HepG2 (cell line): Measurements from ENCODE around the gene ESRP2. TPM values are rescaled to one million over a fixed set of nuclear protein-coding genes. Genes with fewer than 3 reads are reported as not detected.

ENCODE experiments used
- ARNT2 ChIP-seq: sonication (generic); formaldehyde crosslinking; IDR thresholded peaks from 2 replicates; pipeline ENCODE4 v1.8.0; 2022; ENCODE audit warnings: mild to moderate bottlenecking, low read depth, missing genetic modification reagents, moderate library complexity
- HDAC1 ChIP-seq: sonication (generic); formaldehyde crosslinking; IDR thresholded peaks from 2 replicates; pipeline ENCODE4 v1.5.1; 2020; ENCODE audit warnings: mild to moderate bottlenecking, missing genetic modification reagents
- HOXD1 ChIP-seq: sonication (generic); formaldehyde crosslinking; IDR thresholded peaks from 2 replicates; pipeline ENCODE4 v1.5.0; 2020; ENCODE audit warnings: missing genetic modification reagents
- NPAS2 ChIP-seq: sonication (generic); formaldehyde crosslinking; IDR thresholded peaks from 2 replicates; pipeline ENCODE4 v1.8.0; 2022; ENCODE audit warnings: mild to moderate bottlenecking, missing genetic modification reagents, borderline replicate concordance
- POGK ChIP-seq: sonication (generic); formaldehyde crosslinking; conservative IDR thresholded peaks from 2 replicates; pipeline ENCODE4 v1.8.0; 2022; ENCODE audit warnings: mild to moderate bottlenecking, moderate library complexity, missing genetic modification reagents
- PRDM10 ChIP-seq: sonication (generic); formaldehyde crosslinking; IDR thresholded peaks from 2 replicates; pipeline ENCODE4 v1.4.0; 2020; ENCODE audit warnings: low read depth, missing genetic modification reagents
- RAD21 ChIP-seq: fragments of 450-650 bp; formaldehyde crosslinking; IDR thresholded peaks from 2 replicates; pipeline ENCODE4 v1.5.0; 2020; ENCODE audit warnings: mild to moderate bottlenecking
- SRSF4 ChIP-seq: fragments of 200-400 bp; formaldehyde crosslinking; IDR thresholded peaks from one replicate; pipeline ENCODE4 v1.6.1; 2018; ENCODE audit warnings: mild to moderate bottlenecking, low read depth, low read length, moderate library complexity; ENCODE audit not compliant: poor library complexity, severe bottlenecking
- ZNF17 ChIP-seq: sonication (generic); formaldehyde crosslinking; IDR thresholded peaks from 2 replicates; pipeline ENCODE4 v1.5.0; 2020; ENCODE audit warnings: mild to moderate bottlenecking, missing genetic modification reagents
- ZNF260 ChIP-seq: sonication (generic); formaldehyde crosslinking; IDR thresholded peaks from 2 replicates; pipeline ENCODE4 v1.4.0; 2020; ENCODE audit warnings: missing genetic modification reagents, low read depth, mild to moderate bottlenecking, borderline replicate concordance
- ZNF33B ChIP-seq: sonication (generic); formaldehyde crosslinking; IDR thresholded peaks from 2 replicates; pipeline ENCODE4 v1.5.1; 2020; ENCODE audit warnings: mild to moderate bottlenecking, missing genetic modification reagents
- ZNF543 ChIP-seq: sonication (generic); formaldehyde crosslinking; IDR thresholded peaks from 2 replicates; pipeline ENCODE4 v1.4.0; 2020; ENCODE audit warnings: mild to moderate bottlenecking, missing genetic modification reagents
- ZNF558 ChIP-seq: sonication (generic); formaldehyde crosslinking; IDR thresholded peaks from 2 replicates; pipeline ENCODE4 v1.9.0; 2022; ENCODE audit warnings: mild to moderate bottlenecking, missing genetic modification reagents, borderline replicate concordance
- ZNF569 ChIP-seq: sonication (generic); formaldehyde crosslinking; IDR thresholded peaks from 2 replicates; pipeline ENCODE4 v1.5.0; 2020; ENCODE audit warnings: mild to moderate bottlenecking, missing genetic modification reagents, moderate library complexity, borderline replicate concordance
- ZNF782 ChIP-seq: sonication (generic); formaldehyde crosslinking; IDR thresholded peaks from 2 replicates; pipeline ENCODE4 v1.4.0; 2020; ENCODE audit warnings: missing genetic modification reagents, mild to moderate bottlenecking, borderline replicate concordance
- ZSCAN21 ChIP-seq: sonication (generic); formaldehyde crosslinking; IDR thresholded peaks from 2 replicates; pipeline ENCODE4 v1.8.0; 2022; ENCODE audit warnings: mild to moderate bottlenecking, missing genetic modification reagents, moderate library complexity, borderline replicate concordance
- polyA plus RNA-seq, 8 experiments: library from polyadenylated mRNA; depleted of rRNA in 3 of 8; stranded (reverse) in 7 of 8; unstranded in 1 of 8; fragments of >200 nt; fragmentation: Illumina TruSeq in 4 of 8; extraction: Trizol in 4 of 8; gene quantifications; 2 replicates each; pipeline versions ENCODE4 v1.2.1 to v1.2.3, GENCODE V29; 2011 to 2016; ENCODE audit warnings: low read depth in 4 of 8, missing spikeins in 1 of 8, mixed read lengths in 1 of 8; ENCODE audit not compliant: insufficient read depth in 1 of 8
- total RNA-seq, 5 experiments: library from RNA; depleted of rRNA; stranded (reverse); fragments of >200 nt; fragmentation: Illumina TruSeq; extraction: Trizol; gene quantifications; 2 replicates each; pipeline ENCODE4 v1.2.3, GENCODE V29; 2016; ENCODE audit warnings: low read depth in 1 of 5
- TF ChIP-seq, protein P1 (sequence below): sonication (generic); formaldehyde crosslinking; IDR thresholded peaks from 2 replicates; pipeline ENCODE4 v1.4.0; 2020; ENCODE audit warnings: missing genetic modification reagents
- TF ChIP-seq, protein P2 (sequence below): IDR thresholded peaks from 2 replicates; pipeline ENCODE4 v1.6.1; 2016; ENCODE audit warnings: mild to moderate bottlenecking, missing biosample characterization, missing genetic modification reagents
- TF ChIP-seq, protein P3 (sequence below): sonication (generic); formaldehyde crosslinking; IDR thresholded peaks from 2 replicates; pipeline ENCODE4 v1.4.0; 2020; ENCODE audit warnings: low read depth, mild to moderate bottlenecking, missing genetic modification reagents

The ESRP2 gene
- total and polyA plus RNA-seq, 2 of the 13 experiments (the other 11 are each of a cell fraction or from before 2014, with no cell fraction given) = 21.1 to 32.4 TPM

DNA sequence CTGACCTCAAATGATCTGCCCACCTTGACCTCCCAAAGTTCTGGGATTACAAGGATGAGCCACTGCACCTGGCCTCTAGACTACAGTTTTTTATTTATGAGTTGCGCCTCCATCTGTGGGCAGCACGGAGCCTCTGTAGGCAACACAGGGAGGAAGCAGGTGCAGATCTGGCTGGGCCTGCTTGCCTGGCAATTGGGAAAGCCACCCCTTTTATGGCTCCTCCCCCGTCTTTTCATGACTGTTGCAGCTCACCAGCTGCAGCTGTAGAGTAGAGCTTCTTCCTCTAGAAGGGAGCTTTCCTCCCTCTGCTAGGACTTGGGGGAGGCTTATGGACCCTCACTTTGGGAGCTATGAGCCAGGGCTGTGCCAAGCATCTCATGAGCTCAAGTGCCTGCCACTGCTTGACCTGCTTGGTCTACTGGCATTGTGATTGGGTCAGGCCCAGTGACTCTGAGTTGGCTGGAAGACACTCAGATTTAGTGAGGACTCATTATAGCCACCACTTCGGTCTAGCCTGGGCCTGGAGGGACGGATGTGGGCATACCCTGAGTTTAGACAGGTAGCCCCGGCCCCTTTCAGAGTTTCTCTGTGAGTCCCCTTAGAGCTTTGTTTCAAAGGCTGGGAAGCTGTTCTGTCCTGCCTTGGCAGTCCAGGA lies 21.5 kb upstream of the ESRP2 start (continued):
- TF ChIP-seq, protein P1, sequence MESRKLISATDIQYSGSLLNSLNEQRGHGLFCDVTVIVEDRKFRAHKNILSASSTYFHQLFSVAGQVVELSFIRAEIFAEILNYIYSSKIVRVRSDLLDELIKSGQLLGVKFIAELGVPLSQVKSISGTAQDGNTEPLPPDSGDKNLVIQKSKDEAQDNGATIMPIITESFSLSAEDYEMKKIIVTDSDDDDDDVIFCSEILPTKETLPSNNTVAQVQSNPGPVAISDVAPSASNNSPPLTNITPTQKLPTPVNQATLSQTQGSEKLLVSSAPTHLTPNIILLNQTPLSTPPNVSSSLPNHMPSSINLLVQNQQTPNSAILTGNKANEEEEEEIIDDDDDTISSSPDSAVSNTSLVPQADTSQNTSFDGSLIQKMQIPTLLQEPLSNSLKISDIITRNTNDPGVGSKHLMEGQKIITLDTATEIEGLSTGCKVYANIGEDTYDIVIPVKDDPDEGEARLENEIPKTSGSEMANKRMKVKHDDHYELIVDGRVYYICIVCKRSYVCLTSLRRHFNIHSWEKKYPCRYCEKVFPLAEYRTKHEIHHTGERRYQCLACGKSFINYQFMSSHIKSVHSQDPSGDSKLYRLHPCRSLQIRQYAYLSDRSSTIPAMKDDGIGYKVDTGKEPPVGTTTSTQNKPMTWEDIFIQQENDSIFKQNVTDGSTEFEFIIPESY = peak; percentile 81
- TF ChIP-seq PRDM10 (CRISPR knock-in tag) (peak; percentile 6; the same call in 1 of the 2 replicates), ZNF260 (CRISPR knock-in tag) (no peak), ZNF782 (CRISPR knock-in tag) (0 out of 2 replicates have a peak, but pooled peaks have one; percentile 5), NPAS2 (CRISPR knock-in tag) (no peak), HDAC1 (CRISPR knock-in tag) (0 out of 2 replicates have a peak, but pooled peaks have one; percentile 5), SRSF4 (no peak), ZNF569 (CRISPR knock-in tag) (0 out of 2 replicates have a peak, but pooled peaks have one; percentile 23), HOXD1 (CRISPR knock-in tag) (no peak), RAD21 (CRISPR knock-in tag) (no peak), POGK (CRISPR knock-in tag) (0 out of 2 replicates have a peak, but pooled peaks have one; percentile 13), ZNF543 (CRISPR knock-in tag) (0 out of 2 replicates have a peak, but pooled peaks have one; percentile 7), ARNT2 (CRISPR knock-in tag) (0 out of 2 replicates have a peak, but pooled peaks have one; percentile 6), ZNF33B (0 out of 2 replicates have a peak, but pooled peaks have one; percentile 15), ZNF558 (CRISPR knock-in tag) (0 out of 2 replicates have a peak, but pooled peaks have one; percentile 0), ZNF17 (CRISPR knock-in tag) (no peak), ZSCAN21 (CRISPR knock-in tag) (no peak)
- TF ChIP-seq, protein P2, sequence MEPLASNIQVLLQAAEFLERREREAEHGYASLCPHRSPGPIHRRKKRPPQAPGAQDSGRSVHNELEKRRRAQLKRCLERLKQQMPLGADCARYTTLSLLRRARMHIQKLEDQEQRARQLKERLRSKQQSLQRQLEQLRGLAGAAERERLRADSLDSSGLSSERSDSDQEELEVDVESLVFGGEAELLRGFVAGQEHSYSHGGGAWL (CRISPR knock-in tag) = 0 out of 2 replicates have a peak, but pooled peaks have one; percentile 8
- TF ChIP-seq, protein P3, sequence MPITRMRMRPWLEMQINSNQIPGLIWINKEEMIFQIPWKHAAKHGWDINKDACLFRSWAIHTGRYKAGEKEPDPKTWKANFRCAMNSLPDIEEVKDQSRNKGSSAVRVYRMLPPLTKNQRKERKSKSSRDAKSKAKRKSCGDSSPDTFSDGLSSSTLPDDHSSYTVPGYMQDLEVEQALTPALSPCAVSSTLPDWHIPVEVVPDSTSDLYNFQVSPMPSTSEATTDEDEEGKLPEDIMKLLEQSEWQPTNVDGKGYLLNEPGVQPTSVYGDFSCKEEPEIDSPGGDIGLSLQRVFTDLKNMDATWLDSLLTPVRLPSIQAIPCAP (CRISPR knock-in tag) = no peak
